CMK (cell line): ENCODE data around the gene KIF7.

Experiments
- DNase-seq: peaks from one replicate; pipeline ENCODE4 v3.0.0-alpha.2; 2010; ENCODE audit warnings: low read depth

The KIF7 gene

DNA sequence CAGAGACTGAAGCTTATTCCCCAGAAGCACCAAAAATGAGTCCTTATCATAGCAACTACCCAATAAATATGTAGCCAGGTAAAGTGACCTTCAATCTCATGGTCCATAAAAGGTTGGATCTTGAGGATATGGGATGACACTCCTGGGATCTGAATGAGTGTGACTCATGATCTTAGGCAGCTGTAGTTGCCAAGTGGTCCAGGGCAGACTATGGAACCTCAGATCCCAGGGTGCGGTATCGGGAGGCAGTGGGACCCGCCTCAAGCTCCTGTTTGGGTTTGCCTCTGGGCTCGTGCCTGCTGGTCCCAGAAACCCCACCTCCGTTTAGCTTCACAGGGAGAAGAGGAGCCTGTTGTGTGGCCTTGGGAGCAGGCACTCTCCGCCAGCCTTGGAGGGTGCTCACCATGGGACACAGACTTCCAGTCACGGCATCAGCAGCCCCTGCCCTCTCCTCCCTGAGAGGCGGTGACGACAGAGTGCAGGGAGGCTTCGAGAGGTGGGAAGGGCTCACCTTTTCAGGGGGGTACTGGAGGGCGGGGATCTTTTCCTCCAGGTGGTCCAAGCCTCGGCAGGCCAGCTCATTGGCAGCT is 15.8 kb upstream of the KIF7 start:
- no peak for DNase-seq

DNA sequence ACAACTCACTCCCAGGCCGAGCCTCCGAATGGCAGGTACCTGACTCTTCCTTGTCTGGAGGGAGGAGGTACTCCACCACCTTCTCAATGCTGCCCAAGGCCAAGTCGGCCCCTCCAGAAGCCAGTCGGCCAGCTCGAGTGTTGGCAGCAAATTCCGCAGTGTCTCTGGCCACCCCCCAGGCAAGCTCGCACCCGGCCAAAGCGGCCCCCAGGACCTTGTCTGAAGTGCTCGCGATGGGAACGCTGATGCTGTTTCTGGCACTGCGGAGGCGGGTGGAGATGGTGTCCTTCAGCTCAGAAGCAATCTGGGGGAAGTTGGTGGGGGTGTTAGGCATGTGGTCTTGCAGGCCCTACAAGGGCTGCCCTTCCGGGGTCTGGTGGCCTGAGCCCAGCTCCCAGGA is 14.7 kb upstream of the KIF7 start:
- DNase-seq = no peak

DNA sequence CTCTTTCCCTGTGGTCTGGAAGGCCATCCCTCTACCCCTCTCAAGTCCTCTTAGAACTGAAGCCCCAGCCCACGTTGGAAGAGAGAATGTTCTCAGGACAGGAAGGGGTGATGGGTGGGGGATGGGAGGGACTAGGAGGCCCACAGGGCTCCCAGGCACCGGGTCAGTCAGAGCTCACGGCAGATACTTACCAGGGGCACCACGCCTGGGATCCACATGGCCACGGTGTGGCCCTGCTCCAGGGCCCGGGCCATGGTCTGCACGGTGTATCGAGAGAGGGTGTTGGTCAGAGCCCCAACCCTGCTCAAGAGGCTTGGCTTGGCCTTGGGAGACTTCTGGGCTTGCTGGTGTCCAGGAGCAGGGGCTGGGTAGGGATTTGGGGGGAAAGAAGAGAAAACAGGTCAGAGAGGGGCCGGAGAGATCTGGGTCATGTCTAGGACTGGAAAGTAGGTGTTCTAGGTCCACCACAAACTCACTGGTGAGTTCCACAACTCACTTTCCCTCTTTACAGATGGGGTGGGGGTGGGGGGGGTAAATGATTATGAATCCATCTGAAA is 14.1 kb upstream of the KIF7 start:
- no peak for DNase-seq

DNA sequence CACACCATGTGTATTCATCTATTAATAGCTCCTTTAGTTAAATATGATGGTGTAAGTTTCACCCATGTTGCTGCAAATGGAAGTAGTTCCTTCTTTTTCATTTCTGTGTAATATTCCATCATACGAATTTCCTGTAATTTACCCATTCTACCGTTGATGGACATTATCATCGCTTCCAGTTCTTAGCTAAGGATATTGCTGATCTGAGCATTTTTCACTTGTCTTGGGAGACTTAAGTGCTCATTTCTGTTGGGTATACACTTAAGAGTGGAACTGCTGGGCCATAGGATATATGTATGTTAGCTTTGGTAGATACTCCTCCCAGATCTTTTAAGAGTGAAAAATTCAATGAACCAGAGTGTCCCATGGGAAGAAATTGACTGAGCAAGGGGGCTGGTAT is 12.9 kb upstream of the KIF7 start:
- DNase-seq = no peak

DNA sequence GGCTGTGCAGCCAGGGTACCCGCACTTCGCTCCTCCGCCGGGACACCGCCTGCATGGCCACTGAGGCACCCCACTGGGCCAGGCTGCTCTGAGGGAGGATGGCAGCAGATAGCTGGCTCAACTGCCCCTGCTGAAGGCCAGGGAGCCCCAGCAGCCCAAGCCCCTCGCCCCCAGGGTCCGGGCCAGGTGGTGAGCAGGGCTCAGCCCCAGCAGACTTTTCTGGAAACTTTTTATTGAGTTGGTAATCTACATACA is 12.4 kb upstream of the KIF7 start:
- no peak for DNase-seq

DNA sequence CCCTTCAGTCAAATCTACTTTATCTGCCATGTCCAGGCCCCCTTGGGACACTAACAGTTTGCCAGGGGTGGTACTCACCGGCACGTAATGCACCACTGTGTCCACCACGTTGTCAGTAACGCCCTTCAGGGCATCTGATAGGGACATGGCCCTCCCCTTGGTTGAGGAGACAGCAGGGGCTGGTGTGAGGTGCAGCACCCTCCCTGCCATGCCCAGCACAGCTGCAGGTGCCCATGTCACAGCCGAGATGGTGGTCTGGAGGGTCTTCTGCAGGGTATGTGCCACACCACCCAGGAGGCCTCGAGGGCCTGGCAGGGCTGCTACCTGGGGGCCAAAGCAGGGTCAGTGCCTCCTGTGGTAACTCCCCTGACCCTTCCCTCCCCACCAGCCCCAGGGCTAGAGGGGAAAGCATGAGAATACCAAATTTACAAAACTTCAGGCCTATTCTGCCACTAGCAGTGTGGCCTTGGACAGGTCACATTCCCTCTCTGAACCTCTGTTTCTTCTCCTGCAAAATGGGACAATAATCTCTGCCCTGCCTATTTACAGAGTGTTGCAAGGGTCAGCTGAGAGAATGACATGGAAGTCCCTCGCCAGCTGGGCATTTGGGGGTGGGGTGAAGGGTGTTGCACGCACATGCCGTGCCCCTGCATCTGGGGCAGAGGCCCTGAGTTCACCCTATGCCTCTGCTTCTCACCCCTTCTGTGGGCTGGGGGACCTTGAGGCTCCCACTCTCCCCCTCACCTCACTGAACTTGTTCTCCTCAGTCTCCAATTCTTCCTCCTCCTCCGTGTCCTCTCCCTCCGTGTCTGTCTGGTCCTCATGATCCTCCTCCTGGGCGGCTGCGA is 11.8 kb upstream of the KIF7 start:
- no peak for DNase-seq

DNA sequence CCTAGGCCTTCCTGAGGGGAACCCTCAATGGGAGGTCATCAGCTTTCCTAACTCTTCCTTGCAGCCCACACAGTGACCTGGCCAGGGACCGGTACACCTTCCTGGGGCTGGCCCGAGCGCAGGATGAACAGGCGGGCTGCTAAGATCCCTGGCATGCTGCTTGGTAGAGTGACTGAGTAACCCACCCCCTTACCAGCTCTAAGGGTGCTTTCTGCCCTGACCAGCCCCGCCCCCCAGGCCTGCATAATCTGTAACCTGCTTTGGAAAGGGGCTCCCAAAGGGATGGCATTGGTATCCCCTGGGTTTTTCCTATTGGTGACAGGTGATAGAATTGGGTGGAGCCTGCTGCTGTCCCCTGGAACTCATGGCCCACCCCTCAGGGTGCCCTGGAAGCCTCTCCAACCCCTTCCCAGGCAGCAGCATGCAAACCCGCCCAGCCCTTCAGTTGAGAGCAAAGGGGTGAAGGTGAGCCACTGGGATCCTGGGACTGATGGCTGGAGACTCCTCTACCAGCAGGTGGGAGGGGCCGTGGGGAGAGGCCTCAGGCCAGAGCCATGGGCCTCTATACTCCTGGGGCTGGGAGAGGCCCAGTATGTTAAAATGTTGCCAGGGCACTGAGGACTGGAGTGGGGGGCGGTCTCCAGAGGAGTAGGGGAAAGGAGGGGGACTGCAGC is 11.1 kb upstream of the KIF7 start:
- no peak for DNase-seq

DNA sequence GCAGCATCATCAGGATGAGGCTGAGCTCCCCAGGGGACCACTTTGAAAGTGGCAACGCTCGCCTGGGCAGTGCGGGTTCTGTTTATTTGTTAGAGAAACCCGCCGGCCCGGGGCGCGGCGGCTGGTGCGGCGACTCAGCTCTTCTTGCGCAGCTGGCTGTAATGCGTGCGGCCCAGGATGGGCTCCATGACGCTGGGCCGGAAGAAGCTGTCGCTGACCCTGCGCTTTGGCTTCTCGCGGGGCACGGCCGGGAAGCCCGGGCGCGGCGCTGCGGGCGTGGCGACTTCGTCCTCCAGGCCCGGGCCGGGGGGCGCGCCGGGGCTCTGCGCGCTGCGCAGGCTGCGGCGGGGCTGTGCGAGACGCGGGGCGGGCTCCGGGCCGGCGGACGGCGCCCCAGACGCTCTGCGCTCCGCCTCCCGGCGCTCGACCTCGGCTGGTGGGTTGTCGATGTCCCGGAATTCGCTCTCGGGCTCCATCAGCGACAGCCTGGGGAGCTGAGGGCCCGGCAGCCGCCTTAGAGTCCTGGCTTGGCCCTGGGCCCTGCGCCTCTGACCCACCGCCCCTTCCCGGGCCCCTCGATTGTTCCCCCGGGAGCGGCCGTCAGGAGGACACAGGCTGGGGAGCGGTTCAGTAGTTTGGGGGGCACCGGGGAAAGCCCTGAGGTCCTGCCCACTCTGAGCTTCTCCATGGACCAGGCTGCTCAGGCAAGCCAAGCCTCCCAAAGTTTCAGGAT is 10.3 kb upstream of the KIF7 start:
- no peak for DNase-seq

DNA sequence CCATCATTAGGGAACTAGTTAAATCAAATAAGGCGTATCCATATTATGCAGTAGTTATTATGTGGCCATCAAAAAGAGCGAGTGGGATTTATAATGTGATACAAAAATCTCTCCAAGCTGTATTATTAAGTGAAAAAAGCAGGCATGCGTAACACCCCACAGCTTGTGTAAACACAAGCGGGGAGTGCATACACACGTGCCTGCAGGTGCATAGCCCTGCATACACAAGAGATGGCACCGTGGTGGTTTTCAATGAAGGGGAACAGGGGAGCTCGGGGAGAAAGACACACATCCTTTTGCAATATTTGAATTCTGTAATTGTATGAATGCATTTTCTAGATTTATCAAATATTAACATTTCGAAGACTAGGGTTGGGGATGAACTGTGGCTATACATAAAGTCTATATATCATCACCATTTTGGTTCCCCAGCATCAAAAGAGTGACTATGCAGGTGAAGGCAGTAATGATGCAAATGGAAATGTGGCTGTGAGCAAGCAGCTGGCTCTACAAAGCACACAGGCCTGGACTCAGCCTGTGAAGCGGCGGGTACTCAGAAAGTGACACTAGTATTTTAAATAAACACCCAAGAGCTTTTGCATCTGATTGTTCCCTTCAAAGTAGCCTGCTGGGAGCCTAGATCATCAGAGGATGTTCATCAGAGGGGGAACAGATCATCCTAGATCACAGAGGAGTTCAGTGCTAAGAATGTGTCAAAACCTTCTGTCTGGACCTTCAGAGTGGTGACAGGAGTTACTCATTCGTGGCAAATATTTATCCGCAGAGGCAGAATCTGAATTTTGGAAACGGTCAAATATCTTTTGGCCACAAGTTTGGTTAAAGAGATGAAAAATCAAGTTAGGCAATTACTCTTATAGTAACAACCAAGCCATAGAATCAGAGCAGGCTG is 9.4 kb upstream of the KIF7 start:
- DNase-seq = no peak

DNA sequence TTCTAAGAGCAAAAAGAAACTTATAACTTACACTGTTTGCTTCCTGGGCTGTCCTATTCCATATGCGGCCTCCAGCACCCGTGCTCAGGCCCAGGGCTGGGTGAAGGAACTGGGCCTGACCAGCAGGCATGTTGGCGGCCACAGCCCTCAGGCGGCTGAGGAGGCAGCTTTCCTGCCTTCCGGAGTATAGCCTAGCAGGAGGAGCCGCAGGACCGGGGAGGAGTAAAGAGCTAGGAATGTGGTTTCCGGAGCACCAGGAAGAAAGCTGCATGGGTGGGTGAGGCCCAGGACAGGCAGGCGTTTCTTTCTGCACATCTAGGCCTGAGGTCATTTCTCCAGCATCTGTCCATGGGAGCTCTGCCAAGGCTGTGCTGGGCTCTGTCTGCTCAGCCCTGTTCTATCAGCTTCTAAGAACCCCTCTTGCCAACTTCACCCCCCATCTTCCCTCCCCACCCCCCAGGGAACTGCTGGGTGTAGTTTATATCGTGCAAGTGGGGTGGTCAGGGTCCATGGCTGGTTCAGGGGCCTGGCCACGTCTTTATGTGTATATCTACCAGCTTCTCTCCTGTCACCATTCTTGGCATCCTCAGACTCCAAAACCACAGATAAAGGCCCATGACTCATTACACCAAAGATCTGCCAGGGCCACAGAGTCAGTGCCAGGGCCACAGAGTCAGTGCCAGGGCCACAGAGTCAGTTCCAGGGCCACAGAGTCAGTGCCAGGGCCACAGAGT is 7.8 kb upstream of the KIF7 start:
- DNase-seq = no peak

DNA sequence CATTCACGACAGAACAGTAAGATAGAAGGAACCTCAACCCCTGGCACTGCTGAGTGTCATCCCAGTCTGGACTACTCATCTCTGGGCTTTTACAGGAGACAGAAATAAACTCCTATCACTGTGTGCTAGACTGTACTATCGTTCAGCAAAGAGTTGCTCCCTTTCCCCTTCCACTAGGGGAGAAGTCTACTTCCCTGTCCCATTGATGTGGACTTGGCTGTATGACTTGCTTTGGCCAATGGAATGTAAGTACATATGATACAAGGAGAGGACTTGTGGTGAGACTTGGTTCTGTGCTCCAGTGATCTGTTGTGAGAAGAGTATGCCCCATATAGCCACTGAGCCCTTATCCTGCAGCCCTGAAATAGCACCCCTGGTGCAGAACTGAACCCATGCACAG is 5.3 kb upstream of the KIF7 start:
- no peak for DNase-seq

DNA sequence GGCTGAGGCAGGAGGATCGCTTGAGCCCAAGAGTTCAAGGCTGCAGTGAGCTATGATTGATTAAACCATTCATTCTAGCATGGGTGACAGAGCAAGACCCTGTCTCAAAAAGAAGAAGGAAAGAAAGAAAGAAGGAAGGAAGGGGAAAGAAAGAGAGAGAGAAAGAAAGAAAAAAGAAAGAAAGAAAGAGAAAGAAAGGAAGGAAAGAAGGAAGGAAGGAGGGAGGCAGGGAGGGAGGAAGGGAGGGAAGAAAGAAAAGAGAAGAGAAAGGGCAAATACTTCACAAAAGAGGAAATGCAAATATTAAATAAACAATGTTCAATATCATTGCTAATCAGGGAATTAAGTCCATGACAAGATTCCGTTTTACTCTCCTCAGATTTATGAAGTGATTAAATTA is 4.0 kb upstream of the KIF7 start:
- no peak for DNase-seq

DNA sequence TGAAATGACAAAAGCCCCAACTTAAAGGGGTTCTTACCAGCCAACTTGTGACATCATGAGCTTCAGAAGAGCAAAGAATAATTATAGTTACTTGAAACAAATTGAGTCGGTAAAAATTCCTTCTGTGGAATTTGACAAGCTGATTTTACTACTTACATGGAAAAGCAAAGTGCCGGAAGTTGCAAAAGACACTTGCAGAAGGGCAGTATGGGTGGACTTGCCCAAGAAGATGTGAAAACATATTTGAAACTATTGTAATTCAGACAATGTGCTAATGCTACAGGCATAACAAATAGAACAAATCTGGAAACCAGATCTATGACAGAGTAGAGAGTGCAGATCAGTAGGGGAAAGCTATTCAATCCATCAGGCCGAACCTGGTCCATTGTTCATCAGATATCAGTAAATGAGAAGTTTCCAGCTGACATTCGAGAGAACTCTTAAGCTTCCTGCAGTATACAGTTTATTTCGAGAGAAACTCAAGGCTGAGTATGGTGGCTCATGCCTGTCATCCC is 2.5 kb upstream of the KIF7 start:
- no peak for DNase-seq

DNA sequence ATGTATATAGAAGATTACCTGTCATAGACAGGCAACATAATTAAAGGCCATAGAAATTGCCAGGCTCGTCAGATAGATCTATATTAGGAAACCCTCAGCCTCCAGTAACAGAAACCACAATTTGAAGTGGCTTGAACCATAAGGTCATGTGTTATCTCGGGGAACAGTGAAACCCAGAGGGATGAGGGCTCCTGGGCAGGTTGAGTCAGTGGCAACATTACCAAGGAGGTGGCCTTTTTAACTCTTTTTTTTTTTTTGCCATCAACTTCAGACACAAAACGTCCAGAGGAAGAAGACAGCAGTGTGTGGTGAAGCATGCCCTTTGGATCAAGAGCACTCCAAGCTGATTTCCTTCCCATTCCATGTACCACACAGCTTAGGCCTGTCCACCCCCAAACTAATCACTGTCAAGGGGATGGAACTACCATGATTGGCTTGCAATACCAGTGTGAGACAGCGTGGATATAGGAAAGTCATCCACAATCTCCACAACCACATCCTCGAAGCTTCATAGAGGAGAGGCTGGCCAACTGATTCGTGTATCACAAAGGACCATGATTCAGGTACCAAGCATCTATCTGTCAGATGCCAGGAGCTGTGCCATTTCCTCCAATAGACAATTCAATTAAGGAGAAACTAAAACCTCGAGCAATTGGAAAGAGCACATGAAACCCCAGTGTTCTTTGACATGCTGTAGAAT is 999 bp upstream of the KIF7 start:
- DNase-seq = no peak

DNA sequence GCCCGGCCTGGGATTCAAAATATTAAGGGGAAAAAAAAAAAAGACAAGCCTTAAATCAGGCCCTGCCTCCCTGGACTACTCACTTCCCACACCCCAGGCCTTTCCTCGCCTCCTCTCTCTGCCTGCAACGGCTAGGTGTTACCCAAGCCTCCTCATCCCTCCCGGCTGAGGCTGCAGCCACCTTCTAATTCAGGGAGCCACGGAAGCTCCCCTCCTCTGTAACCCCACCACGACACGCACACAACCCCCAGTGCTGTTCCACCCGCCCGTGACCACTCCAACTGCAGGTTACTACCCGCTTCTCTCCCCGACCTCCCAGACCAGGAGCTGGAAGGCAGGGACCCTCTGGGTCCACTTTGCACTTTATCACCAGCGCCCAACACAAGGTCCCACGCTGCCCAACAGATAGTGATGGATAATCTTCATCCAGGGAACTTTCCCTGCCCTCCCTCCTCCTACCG is 936 bp downstream of the KIF7 start:
- DNase-seq = no peak

DNA sequence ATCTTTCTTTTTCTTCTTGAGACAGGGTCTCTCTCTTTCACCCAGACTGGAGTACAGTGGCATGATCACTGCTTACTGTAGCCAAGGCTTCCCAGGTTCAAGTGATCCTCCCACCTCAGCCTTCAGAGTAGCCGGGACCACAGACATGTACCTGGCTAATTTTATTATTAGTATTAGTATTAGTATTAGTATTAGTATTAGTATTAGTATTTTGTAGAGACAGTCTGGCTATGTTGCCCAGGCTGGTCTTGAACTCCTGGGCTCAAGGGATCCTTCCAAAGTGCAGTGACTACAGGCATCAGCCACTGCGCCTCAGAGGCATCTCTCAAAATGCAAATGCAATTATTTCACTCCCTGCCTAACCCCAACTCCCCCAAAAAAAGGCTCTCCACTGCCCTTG is 1.7 kb downstream of the KIF7 start:
- no peak for DNase-seq

DNA sequence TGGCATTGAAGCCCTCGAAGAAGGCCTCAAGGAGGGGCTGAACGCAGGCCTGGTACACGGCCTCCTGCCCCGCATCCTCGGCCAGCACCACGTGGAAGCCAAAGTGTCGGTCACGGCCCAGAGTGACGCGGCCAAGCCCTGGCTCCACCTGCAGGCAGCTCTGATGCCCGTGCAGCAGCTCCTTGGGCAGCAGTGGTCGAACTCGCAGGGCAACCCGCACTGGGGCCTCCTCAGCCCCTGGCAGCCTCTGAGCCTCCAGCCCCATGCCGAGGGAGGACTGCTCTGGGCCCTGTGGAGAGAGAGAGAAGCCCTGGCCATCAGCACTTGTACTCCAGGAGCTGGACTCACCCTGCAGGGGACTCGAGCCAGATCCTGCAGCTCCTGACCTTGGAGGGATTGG is 2.6 kb downstream of the KIF7 start:
- DNase-seq = no peak

DNA sequence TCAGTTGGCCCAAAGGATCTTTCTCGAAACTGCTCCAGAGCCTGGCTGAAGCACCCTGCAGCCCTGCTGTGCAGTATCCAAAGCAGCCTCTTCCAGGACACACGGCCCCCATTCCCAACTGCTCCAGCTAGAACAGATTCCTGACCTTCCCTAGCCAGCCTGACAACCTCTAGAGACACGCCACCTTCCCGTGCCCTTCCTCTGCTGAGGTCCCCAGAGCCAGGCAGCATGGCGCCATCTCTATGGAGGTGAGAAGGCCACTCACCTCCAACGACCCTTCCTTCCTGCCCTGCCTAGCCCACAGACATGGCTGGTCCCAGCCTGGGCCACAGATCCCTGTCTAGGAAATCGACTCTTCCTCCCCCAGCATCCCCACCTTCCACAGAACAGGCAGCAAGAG is 3.1 kb downstream of the KIF7 start:
- no peak for DNase-seq

DNA sequence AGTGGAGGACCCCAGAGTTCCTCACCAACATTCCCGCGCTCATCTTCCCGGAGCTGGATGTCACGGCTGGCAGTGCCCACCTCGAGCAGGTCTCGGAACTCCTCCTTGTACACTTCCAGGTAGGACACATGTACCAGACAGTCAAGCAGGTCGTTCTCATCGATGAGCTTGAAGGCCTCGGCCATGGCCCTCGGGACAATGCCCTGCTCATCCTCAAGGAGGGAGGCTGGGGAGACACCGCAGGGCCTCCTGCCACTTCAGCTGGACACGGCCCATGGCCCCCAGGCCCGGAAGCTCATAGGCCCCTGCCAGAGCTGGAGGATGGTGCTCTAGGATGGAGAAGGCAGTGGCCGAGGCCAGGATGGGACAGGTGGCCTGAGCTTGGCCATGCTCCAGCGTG is 5.6 kb downstream of the KIF7 start:
- no peak for DNase-seq

DNA sequence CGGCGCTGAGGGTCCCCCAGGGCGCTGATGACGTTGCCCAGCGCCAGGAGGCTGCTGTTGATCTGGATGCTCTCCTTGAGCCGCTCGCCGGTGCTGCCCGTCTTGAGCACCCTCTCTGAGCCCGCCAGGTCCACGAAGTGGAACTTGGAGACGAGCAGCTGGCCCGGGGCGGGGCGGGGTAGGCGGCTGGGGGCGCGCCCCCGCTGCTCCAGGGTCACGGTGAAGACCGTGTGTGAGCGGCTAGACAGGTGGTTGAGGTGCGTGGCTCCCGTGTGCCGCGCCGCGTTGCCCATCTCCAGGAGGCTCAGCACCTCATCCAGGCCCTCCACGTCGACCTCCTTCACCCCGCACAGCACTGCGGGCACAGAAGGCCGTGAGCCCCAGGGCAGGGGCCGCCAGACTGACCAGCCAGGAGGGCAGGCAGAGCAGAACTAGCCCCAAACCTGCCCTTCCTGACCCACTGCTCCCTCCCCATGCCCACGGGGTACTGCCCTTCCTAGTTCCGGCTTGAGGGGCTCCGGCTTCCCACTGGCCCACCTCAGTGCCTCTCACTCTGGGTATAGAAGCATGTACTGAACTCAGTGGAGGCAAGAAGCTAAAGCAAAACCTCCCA is 6.1 kb downstream of the KIF7 start:
- no peak for DNase-seq
